Liver (tissue), 9 donors: Measurements from ENCODE around the gene UQCRFS1. TPM values are rescaled to one million over a fixed set of nuclear protein-coding genes. Genes with fewer than 3 reads are reported as not detected.

Experiments used
- DNase-seq: peaks from one replicate; pipeline ENCODE4 v3.0.0-alpha.2; 2017; ENCODE audit warnings: low spot score
- H3K27ac ChIP-seq, 2 donors: one replicate each; pipeline ENCODE4 v1.7.0; 2013; ENCODE audit warnings: inconsistent platforms in 2 of 2, low read length in 2 of 2, control low read depth in 1 of 2, low read depth in 1 of 2, mild to moderate bottlenecking in 1 of 2
- H3K27me3 ChIP-seq, 4 donors: one replicate each; pipeline versions ENCODE4 v1.6.1 to v1.7.0; 2013; ENCODE audit warnings: low read length in 3 of 4, inconsistent platforms in 1 of 4, mild to moderate bottlenecking in 1 of 4, moderate library complexity in 1 of 4; ENCODE audit not compliant: control insufficient read depth in 4 of 4, insufficient read depth in 4 of 4
- H3K36me3 ChIP-seq, 4 donors: one replicate each; pipeline versions ENCODE4 v1.6.1 to v1.7.0; 2013; ENCODE audit warnings: low read length in 3 of 4, mild to moderate bottlenecking in 3 of 4, low read depth in 1 of 4, moderate library complexity in 1 of 4; ENCODE audit not compliant: control insufficient read depth in 4 of 4, insufficient read depth in 3 of 4
- H3K4me1 ChIP-seq, 4 donors: one replicate each; pipeline versions ENCODE4 v1.6.1 to v1.7.0; 2013; ENCODE audit warnings: low read length in 3 of 4, mild to moderate bottlenecking in 3 of 4, moderate library complexity in 1 of 4; ENCODE audit not compliant: control insufficient read depth in 4 of 4, insufficient read depth in 4 of 4
- H3K4me3 ChIP-seq, 3 donors: one replicate each; pipeline versions ENCODE4 v1.6.1 to v1.7.0; 2013; ENCODE audit warnings: low read length in 3 of 3, control low read depth in 1 of 3, low read depth in 1 of 3, mild to moderate bottlenecking in 1 of 3
- H3K9ac ChIP-seq, 2 donors: one replicate each; pipeline ENCODE4 v1.7.0; 2013; ENCODE audit warnings: low read length in 2 of 2, mild to moderate bottlenecking in 2 of 2, moderate library complexity in 2 of 2, control low read depth in 1 of 2, low read depth in 1 of 2
- H3K9me3 ChIP-seq, 4 donors: one replicate each; pipeline versions ENCODE4 v1.6.1 to v1.7.0; 2013; ENCODE audit warnings: low read length in 3 of 4; ENCODE audit not compliant: control insufficient read depth in 4 of 4
- EGR1 ChIP-seq, 2 donors: IDR thresholded peaks; 2 replicates each; pipeline ENCODE4 v1.6.1; 2016 to 2018; ENCODE audit warnings: antibody characterized with exemption in 2 of 2, low read depth in 2 of 2
- FOXA1 ChIP-seq: IDR thresholded peaks from 2 replicates; pipeline ENCODE4 v1.6.1; 2016; ENCODE audit warnings: antibody characterized with exemption
- FOXA2 ChIP-seq: IDR thresholded peaks from 2 replicates; pipeline ENCODE4 v1.6.1; 2016; ENCODE audit warnings: antibody characterized with exemption
- GABPA ChIP-seq, 2 donors: IDR thresholded peaks in 1 of 2; conservative IDR thresholded peaks in 1 of 2; 2 replicates each; pipeline ENCODE4 v1.6.1; 2016; ENCODE audit warnings: antibody characterized with exemption in 2 of 2, mild to moderate bottlenecking in 1 of 2, moderate library complexity in 1 of 2
- HNF4A ChIP-seq, 2 donors: conservative IDR thresholded peaks; 2 replicates each; pipeline ENCODE4 v1.6.1; 2016; ENCODE audit warnings: antibody characterized with exemption in 2 of 2, mild to moderate bottlenecking in 2 of 2
- HNF4G ChIP-seq: IDR thresholded peaks from 2 replicates; pipeline ENCODE4 v1.6.1; 2016; ENCODE audit warnings: antibody characterized with exemption
- JUND ChIP-seq, 2 donors: IDR thresholded peaks; 2 replicates each; pipeline ENCODE4 v1.6.1; 2016; ENCODE audit warnings: antibody characterized with exemption in 2 of 2
- NR2F2 ChIP-seq: IDR thresholded peaks from 2 replicates; pipeline ENCODE4 v1.6.1; 2016; ENCODE audit warnings: antibody characterized with exemption
- RAD21 ChIP-seq, 2 donors: IDR thresholded peaks; 2 replicates each; pipeline ENCODE4 v1.6.1; 2016; ENCODE audit warnings: antibody characterized with exemption in 2 of 2, mild to moderate bottlenecking in 2 of 2
- RXRA ChIP-seq, 2 donors: IDR thresholded peaks; 2 replicates each; pipeline ENCODE4 v1.6.1; 2017 to 2018; ENCODE audit warnings: antibody characterized with exemption in 2 of 2, mild to moderate bottlenecking in 1 of 2
- SP1 ChIP-seq: IDR thresholded peaks from 2 replicates; pipeline ENCODE4 v1.6.1; 2018; ENCODE audit warnings: antibody characterized with exemption, mild to moderate bottlenecking
- TAF1 ChIP-seq: conservative IDR thresholded peaks from 2 replicates; pipeline ENCODE4 v1.6.1; 2016; ENCODE audit warnings: antibody characterized with exemption, mild to moderate bottlenecking
- YY1 ChIP-seq: IDR thresholded peaks from 2 replicates; pipeline ENCODE4 v1.6.1; 2016; ENCODE audit warnings: antibody characterized with exemption, mild to moderate bottlenecking
- WGBS: extraction: QIAGEN DNeasy Blood & Tissue Kit; methylation state at CpG from one replicate; pipeline ENCODE4 v1.1.7; 2013; 5-methylcytosine and 5-hydroxymethylcytosine counted together
- polyA plus RNA-seq, 2 donors: library from polyadenylated mRNA; stranded (reverse) in 1 of 2; unstranded in 1 of 2; fragments of 200-250 nt in 1 of 2; fragments of >200 nt in 1 of 2; fragmentation: Nextera tagmentation in 1 of 2; extraction: Ambion mirVana in 1 of 2; gene quantifications; one replicate each; pipeline versions ENCODE4 v1.2.1 to v1.2.3, GENCODE V29; 2013 to 2015
- total RNA-seq, 2 donors: library from RNA; depleted of rRNA; stranded (reverse); fragments of >200 nt; gene quantifications; one replicate each; pipeline ENCODE4 v1.2.3, GENCODE V29; 2014
- TF ChIP-seq, protein P1 (sequence below): IDR thresholded peaks from 2 replicates; pipeline ENCODE4 v1.6.1; 2016; ENCODE audit warnings: antibody characterized with exemption
- TF ChIP-seq, protein P2 (sequence below): IDR thresholded peaks from 2 replicates; pipeline ENCODE4 v1.6.1; 2016; ENCODE audit warnings: antibody characterized with exemption
- TF ChIP-seq, protein P3 (sequence below): IDR thresholded peaks from 2 replicates; pipeline ENCODE4 v1.6.1; 2016; ENCODE audit warnings: antibody characterized with exemption, mild to moderate bottlenecking
- TF ChIP-seq, protein P4 (sequence below): IDR thresholded peaks from 2 replicates; pipeline ENCODE4 v1.6.1; 2016; ENCODE audit warnings: antibody characterized with exemption
- TF ChIP-seq, protein P5 (sequence below): fragments of 150-350 bp; IDR thresholded peaks from 2 replicates; pipeline ENCODE4 v1.5.1; 2017; ENCODE audit warnings: improper control_type of control experiment, low read depth, low read length; ENCODE audit not compliant: missing input control
- donor health status: healthy.
- donor health status: healthy.
- donor health status: healthy.
- donor health status: healthy.
- donor health status: healthy.

Gene UQCRFS1
- total and polyA plus RNA-seq, 4 donors, result 19.1 to 71.2 (median 32.7) TPM

DNA sequence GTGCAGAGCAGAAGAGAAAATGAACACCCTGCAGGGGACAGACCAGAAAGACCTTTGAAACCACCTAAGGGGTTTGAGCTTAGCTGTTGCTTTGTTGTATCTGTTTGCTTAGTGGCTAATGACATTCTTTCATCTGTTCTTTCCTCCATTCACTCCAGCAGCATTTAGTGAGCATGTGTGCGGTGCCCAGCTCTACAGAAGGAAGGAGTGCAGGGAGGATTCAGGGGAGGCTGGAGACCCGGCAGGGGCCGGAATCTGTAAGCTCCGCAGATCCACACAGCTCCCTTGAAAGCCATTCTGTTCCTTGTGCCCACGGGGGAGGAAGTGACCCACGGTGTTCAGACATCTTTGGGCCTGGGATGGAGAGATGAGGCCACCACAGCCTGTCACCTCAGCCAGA is 27.5 kb downstream of the UQCRFS1 start:
- H3K9ac ChIP-seq, result no peak overlapping the region
- no peak overlapping the region for H3K27ac ChIP-seq
- DNase-seq, result no peak
- H3K27me3 ChIP-seq, result no peaks in the 10 kb centered on the region
- H3K4me3 ChIP-seq, result no peak overlapping the region
- no peaks in the 10 kb centered on the region for H3K9me3 ChIP-seq
- H3K4me1 ChIP-seq, result no peaks in the 10 kb centered on the region
- TF ChIP-seq, protein P1, sequence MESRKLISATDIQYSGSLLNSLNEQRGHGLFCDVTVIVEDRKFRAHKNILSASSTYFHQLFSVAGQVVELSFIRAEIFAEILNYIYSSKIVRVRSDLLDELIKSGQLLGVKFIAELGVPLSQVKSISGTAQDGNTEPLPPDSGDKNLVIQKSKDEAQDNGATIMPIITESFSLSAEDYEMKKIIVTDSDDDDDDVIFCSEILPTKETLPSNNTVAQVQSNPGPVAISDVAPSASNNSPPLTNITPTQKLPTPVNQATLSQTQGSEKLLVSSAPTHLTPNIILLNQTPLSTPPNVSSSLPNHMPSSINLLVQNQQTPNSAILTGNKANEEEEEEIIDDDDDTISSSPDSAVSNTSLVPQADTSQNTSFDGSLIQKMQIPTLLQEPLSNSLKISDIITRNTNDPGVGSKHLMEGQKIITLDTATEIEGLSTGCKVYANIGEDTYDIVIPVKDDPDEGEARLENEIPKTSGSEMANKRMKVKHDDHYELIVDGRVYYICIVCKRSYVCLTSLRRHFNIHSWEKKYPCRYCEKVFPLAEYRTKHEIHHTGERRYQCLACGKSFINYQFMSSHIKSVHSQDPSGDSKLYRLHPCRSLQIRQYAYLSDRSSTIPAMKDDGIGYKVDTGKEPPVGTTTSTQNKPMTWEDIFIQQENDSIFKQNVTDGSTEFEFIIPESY, result no peak
- TF ChIP-seq FOXA2 (no peak), GABPA (IDR thresholded peaks at IDR 0.05 in 1 of 2, conservative IDR thresholded peaks at IDR 0.05 in 1 of 2) (no peak), TAF1 (no peak), HNF4A (conservative IDR thresholded peaks at IDR 0.05) (no peak), HNF4G (no peak), RAD21 (IDR thresholded peaks at IDR 0.05) (no peak), YY1 (no peak), NR2F2 (no peak), JUND (IDR thresholded peaks at IDR 0.05) (no peak), FOXA1 (no peak), SP1 (no peak), RXRA (IDR thresholded peaks at IDR 0.05) (no peak), EGR1 (IDR thresholded peaks at IDR 0.05; ENCODE audit: low read depth in 2 of 2) (no peak)
- TF ChIP-seq, protein P2, sequence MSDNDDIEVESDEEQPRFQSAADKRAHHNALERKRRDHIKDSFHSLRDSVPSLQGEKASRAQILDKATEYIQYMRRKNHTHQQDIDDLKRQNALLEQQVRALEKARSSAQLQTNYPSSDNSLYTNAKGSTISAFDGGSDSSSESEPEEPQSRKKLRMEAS, result no peak
- TF ChIP-seq, protein P3, sequence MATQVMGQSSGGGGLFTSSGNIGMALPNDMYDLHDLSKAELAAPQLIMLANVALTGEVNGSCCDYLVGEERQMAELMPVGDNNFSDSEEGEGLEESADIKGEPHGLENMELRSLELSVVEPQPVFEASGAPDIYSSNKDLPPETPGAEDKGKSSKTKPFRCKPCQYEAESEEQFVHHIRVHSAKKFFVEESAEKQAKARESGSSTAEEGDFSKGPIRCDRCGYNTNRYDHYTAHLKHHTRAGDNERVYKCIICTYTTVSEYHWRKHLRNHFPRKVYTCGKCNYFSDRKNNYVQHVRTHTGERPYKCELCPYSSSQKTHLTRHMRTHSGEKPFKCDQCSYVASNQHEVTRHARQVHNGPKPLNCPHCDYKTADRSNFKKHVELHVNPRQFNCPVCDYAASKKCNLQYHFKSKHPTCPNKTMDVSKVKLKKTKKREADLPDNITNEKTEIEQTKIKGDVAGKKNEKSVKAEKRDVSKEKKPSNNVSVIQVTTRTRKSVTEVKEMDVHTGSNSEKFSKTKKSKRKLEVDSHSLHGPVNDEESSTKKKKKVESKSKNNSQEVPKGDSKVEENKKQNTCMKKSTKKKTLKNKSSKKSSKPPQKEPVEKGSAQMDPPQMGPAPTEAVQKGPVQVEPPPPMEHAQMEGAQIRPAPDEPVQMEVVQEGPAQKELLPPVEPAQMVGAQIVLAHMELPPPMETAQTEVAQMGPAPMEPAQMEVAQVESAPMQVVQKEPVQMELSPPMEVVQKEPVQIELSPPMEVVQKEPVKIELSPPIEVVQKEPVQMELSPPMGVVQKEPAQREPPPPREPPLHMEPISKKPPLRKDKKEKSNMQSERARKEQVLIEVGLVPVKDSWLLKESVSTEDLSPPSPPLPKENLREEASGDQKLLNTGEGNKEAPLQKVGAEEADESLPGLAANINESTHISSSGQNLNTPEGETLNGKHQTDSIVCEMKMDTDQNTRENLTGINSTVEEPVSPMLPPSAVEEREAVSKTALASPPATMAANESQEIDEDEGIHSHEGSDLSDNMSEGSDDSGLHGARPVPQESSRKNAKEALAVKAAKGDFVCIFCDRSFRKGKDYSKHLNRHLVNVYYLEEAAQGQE, result no peak
- TF ChIP-seq, protein P4, sequence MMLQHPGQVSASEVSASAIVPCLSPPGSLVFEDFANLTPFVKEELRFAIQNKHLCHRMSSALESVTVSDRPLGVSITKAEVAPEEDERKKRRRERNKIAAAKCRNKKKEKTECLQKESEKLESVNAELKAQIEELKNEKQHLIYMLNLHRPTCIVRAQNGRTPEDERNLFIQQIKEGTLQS, result no peak
- TF ChIP-seq, protein P5, sequence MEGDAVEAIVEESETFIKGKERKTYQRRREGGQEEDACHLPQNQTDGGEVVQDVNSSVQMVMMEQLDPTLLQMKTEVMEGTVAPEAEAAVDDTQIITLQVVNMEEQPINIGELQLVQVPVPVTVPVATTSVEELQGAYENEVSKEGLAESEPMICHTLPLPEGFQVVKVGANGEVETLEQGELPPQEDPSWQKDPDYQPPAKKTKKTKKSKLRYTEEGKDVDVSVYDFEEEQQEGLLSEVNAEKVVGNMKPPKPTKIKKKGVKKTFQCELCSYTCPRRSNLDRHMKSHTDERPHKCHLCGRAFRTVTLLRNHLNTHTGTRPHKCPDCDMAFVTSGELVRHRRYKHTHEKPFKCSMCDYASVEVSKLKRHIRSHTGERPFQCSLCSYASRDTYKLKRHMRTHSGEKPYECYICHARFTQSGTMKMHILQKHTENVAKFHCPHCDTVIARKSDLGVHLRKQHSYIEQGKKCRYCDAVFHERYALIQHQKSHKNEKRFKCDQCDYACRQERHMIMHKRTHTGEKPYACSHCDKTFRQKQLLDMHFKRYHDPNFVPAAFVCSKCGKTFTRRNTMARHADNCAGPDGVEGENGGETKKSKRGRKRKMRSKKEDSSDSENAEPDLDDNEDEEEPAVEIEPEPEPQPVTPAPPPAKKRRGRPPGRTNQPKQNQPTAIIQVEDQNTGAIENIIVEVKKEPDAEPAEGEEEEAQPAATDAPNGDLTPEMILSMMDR, result no peak
- WGBS, result 73% methylated on average over 6 of the region's 6 CpGs
- no peaks in the 10 kb centered on the region for H3K36me3 ChIP-seq
